NCI-H1048 (cell line): ENCODE measurements around the gene GCNT2.
"Not testable (repeated sequence)": the region's sequence is repeated elsewhere in the genome, so short reads cannot be mapped to it uniquely, and the experiment has no call there.

ENCODE experiments used
- DNase-seq: peaks from one replicate; lab custom pipeline; 2025; lab: John Stamatoyannopoulos, UW

Gene GCNT2

GRCh38 chr6:10547809-10548208, 26.7 kb downstream of the GCNT2 start:
- DNase-seq: no peak

GRCh38 chr6:10550764-10551163, 29.6 kb downstream of the GCNT2 start:
- DNase-seq: no peak

- DNase-seq: no peak
These were observed 31.2 kb downstream of the GCNT2 start for GRCh38 chr6:10552270-10552810.

GRCh38 chr6:10553871-10554270, 32.7 kb downstream of the GCNT2 start:
- no peak for DNase-seq

- no peak for DNase-seq
These were observed 33.7 kb downstream of the GCNT2 start for GRCh38 chr6:10554826-10555225.

GRCh38 chr6:10555625-10556309, 34.6 kb downstream of the GCNT2 start:
- DNase-seq: no peak

- DNase-seq: no peak
These were observed 35.4 kb downstream of the GCNT2 start for GRCh38 chr6:10556589-10556988.

- DNase-seq: no peak
These were observed 35.8 kb downstream of the GCNT2 start for GRCh38 chr6:10556992-10557391.

GRCh38 chr6:10557913-10558312, 36.8 kb downstream of the GCNT2 start:
- DNase-seq: no peak

GRCh38 chr6:10558565-10558964, 37.4 kb downstream of the GCNT2 start:
- DNase-seq: peak; percentile 62

- no peak for DNase-seq
These were observed 38.5 kb downstream of the GCNT2 start for GRCh38 chr6:10559522-10560152.

- DNase-seq: no peak
These were observed 40.6 kb downstream of the GCNT2 start for GRCh38 chr6:10561611-10562199.

- no peak for DNase-seq
These were observed 44.0 kb downstream of the GCNT2 start for GRCh38 chr6:10564975-10565673.

- no peak for DNase-seq
These were observed 44.8 kb downstream of the GCNT2 start for GRCh38 chr6:10565913-10566312.

GRCh38 chr6:10567256-10568026, 46.3 kb downstream of the GCNT2 start:
- DNase-seq: no peak

- DNase-seq: no peak
These were observed 48.4 kb downstream of the GCNT2 start for GRCh38 chr6:10569392-10570127.

- not testable (repeated sequence) for DNase-seq
These were observed 54.4 kb downstream of the GCNT2 start for GRCh38 chr6:10575519-10575918.

GRCh38 chr6:10576226-10576625, 55.1 kb downstream of the GCNT2 start:
- DNase-seq: no peak

- no peak for DNase-seq
These were observed 56.0 kb downstream of the GCNT2 start for GRCh38 chr6:10577112-10577511.

- no peak for DNase-seq
These were observed 57.6 kb downstream of the GCNT2 start for GRCh38 chr6:10578723-10579122.

GRCh38 chr6:10579803-10580202, 58.7 kb downstream of the GCNT2 start:
- DNase-seq: no peak
